Right hindlimb (tissue), 1 donor: ENCODE data around the gene CGREF1.
"Not testable (repeated sequence)": the region's sequence is repeated elsewhere in the genome, so short reads cannot be mapped to it uniquely, and the experiment has no call there.

ENCODE experiments used
- DNase-seq: peaks from one replicate; pipeline ENCODE4 v3.0.0-alpha.2; 2018

CGREF1 gene

GRCh38 chr2:27136751-27137150, 17.8 kb upstream of the CGREF1 start:
- no peak for DNase-seq

DNA sequence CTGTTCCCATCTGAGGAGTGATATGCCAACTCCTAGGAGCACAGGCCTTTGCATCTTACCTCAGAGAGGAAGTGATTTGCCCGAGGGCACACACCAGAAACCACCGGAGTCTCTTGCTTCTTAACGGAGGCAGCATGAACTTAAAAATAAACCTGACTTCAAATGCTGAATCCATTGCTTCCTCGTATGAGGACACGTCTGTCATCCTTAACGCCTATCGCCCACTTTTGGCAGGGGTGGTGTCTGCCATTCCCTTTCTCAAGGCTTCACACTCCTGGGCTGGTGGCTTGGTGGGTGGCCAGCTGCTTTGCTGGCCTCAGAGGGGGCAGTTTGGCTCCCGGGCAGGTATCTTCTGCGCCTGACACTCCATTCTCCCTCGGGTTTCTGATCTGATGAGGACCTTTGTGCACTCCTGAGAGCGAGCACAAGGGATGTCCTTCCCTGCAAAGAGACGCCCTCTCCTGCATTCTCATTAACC, 16.6 kb upstream of the CGREF1 start:
- DNase-seq, result no peak

GRCh38 chr2:27134781-27135477, 16.0 kb upstream of the CGREF1 start:
- no peak for DNase-seq

DNA sequence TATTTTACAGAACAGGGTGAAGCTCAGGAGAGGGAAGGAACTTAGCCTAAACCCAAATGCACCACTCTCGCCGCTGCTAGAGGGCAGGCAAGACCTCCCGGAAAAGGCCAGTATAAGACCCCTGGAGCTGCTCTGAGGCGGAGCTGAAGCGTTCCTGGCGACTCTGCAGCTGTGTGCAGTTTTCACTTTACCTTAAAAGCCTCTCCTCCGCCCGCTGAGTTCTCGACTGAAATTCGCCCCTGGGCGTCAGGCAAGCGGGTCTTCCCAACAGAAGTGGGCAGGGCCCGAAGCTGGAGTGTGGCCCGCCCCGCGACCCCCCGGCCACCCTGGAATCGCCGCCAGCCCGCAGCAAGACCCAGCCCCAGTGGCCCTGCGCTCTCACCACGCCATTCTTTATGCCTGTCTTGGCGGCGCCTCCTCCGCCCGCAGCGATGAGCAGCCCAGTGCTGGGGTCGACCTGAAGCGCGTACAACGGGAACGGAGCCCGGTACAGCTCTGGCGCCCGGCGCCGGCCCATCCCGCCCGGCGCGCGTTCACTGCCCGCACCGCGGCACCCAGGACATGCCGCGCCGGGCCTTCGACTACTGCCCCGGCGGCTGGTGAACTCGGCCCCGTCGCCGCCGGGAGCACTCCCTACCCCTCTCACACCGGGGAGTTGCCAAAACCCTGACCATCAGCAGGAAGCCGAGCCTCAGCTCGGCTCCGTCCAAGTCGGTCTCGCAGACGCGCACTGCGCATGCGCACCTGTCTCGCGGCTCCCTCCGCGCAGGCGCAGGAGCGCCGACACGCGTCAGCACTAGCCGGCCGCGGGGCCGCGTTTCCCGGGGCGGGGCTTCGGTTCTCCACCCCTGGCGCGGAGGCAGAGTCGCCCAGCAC, 15.2 kb upstream of the CGREF1 start, which contains the start of gene PREB:
PREB (minus strand) TSS at position 732 of the 876 bp plus-strand sequence; CDS start at position 517, 215 bp downstream.
- DNase-seq, result peak; percentile 98

- DNase-seq, result no peak
Observed at GRCh38 chr2:27133195-27133875, 14.4 kb upstream of the CGREF1 start.

DNA sequence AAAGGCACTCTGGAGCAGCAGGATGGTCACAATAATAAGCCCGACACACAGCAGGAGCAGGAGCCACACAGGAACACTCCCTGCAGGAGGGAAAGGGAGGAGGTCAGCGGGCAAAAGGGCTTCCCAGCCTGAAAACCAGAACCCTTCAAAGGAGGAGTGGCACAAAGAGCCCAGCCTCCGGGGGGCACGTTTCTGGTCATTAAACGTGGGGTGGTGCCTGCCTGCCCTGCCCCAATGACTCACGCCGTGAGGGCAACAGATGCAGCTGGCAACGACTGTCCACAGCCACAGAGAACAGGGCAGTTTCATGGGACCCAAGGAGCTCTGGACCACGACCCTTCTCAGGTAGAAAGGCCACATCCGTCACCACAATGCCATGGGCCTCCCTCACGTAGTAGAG, 12.5 kb upstream of the CGREF1 start:
- DNase-seq, result no peak

DNA sequence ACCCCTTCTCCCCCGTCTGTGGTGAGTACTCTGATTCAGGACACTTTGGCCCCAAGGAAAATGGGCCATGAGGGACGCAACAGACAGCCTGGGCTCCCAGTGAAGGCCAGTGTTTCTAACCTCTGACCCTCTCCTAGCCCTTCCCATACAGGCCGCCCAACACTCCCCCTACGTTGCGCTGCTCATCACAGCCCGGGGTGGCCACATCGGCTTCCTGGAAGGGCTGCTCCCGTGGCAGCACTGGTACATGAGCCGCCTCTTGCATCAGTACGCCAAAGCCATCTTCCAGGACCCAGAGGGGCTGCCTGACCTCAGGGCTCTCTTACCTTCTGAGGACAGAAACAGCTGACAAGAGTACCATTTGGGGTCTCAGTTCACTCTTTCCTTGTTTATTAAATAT, 11.5 kb upstream of the CGREF1 start:
- no peak for DNase-seq

DNA sequence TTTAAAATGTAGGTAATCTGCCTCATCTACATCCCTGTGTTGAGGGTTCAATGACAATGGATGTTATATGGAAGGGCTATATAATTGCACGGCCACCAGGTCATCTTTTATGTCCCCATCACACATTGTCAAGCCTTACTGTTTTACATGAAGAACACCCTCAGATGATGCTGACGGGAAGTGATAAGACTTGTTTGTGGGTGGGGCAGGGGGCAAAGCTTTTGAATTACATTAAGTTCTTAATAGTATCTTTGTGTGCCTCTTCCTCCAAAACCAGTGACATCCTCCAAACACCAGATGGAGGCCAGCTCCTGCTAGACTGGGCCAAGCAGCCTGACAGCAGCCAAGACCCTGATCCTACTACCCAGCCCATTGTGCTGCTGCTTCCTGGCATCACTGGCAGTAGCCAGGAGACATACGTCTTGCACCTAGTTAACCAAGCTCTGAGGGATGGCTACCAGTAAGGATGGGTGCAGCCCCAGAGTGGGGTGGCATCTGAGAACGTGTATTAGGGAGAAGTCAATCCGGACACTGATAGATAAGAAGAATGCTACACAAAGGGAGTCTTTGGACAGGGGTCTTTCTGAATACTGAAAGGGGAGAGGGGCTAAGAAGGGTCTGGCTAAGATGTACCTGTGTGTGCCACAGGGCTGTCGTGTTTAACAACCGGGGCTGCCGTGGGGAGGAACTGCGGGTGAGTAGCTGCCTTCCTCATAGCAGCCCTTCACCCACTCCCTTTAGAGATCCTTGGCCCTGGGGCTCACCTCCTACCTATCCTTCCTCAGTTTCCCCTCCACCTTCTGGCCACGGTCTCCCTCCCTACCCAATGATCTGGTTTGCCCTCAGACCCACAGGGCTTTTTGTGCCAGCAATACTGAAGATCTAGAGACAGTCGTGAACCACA, 10.0 kb upstream of the CGREF1 start:
- DNase-seq, result no peak

DNA sequence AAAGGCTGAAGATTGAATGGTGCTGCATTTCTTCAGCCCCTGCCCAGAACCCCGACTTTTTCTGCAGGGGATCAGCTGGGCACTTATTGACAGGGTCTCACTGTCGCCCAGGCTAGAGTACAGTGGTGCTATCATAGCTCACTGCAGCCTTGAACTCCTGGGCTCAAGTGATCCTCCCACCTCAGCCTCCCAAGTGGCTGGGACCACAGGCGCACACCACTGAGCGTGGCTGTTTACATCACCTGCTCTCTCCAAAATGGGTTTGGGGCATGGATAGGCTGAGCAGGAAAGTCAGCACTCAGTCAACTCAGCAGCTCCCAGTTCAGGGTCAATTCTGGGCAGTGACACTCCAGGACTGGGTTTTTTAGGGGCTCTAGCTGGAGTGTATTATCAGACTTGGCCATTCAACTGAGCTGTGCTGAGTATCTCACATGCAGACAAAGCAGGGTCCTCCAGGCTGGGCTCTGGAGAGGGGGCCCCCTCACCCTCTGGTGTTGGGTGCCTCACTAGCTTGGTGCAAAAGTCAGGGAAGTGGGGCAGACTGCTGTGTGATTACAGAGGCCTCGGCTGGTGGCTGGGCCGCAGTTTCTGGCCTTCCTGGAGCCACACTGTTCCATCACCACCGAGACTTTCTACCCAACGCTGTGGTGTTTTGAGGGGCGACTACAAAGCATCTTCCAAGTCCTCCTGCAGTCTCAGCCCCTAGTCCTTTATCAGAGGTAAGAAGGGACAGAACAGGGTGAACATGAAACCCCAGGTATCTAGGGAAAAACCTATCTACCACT, 9.1 kb upstream of the CGREF1 start:
- no peak for DNase-seq

DNA sequence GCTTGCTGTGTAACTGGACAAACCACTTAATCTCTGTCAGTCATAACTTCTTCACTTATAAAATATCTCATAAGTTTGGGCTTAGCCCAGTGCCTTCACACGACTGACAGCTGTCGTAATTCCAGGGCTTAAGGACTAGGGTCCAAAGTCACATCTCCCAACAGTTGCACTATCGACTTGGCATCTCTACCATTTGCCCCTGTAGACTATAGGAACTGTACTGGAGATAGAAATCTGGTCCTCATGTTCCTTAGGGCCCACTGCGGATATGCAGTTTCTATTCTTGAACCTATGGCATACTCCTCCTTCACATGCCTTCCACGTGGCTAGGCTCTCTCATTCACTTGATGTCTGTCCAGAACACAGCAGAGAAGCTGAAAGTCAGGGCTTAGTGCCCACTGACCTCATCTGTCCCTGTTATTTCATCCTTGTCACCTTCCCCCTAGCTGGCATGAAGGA, 7.4 kb upstream of the CGREF1 start:
- no peak for DNase-seq

DNA sequence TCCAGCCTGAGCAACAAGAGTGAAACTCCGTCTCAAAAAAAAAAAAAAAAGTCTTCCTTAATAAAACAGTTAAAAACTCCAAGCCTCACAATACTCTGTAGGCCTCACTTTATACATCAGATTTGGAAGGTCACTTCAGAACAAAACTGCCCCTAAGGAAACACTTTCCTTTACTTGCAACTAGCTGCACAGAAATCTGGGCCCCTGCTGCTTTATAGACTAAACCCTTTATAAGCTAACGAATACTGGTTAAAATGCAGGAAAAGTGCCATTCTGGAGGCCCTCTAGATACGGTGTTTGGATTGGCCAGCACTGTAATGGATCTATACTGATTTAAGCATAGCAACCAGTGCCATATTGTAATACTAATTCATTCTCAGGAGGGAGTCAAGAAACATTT, 6.2 kb upstream of the CGREF1 start:
- no peak for DNase-seq

- DNase-seq, result peak; percentile 59
Observed at GRCh38 chr2:27123302-27124150, 4.6 kb upstream of the CGREF1 start, which contains the start of gene ABHD1. Gene ABHD1 (plus strand): TSS chr2:27123815. CDS start chr2:27123949, 134 bp downstream.

DNA sequence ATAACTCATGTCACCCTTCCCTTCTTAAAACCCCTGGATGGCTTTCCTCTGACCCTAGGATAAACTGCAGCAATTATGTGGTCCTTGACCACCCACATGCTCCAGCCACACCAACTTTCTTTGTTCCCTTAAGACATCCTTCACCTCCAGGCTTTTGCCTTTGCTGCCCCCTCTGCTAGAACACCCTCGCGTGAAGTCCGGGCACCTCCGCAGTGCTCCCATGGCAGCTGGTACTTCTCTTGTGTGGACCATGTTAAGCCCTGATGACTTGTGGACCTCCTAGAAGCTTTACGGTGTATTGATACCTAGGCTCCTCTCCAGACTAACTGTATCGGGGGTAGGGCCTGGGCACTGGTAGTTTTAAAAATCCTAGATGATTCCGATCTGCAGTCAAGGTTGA, 3.9 kb upstream of the CGREF1 start:
- DNase-seq, result no peak

GRCh38 chr2:27121906-27122305, 3.0 kb upstream of the CGREF1 start:
- no peak for DNase-seq

DNA sequence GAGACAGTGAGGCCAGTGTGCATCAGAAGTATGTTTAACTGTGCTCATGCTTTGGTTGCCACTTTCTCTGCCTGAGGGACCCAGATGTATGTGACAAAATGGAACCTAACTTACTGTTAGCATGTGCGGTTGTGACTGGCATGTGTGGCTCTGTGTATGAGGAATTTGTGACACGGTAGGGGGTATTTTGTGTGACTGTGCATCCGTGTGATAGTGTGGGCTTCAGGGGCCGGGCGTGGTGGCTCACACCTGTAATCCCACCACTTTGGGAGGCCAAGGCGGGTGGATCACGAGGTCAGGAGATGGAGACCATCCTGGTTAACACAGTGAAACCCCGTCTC, 372 bp upstream of the CGREF1 start:
- not testable (repeated sequence) for DNase-seq

- no peak for DNase-seq
Observed at GRCh38 chr2:27117995-27118524, 868 bp downstream of the CGREF1 start.

GRCh38 chr2:27115519-27115918, 3.4 kb downstream of the CGREF1 start:
- DNase-seq, result no peak

DNA sequence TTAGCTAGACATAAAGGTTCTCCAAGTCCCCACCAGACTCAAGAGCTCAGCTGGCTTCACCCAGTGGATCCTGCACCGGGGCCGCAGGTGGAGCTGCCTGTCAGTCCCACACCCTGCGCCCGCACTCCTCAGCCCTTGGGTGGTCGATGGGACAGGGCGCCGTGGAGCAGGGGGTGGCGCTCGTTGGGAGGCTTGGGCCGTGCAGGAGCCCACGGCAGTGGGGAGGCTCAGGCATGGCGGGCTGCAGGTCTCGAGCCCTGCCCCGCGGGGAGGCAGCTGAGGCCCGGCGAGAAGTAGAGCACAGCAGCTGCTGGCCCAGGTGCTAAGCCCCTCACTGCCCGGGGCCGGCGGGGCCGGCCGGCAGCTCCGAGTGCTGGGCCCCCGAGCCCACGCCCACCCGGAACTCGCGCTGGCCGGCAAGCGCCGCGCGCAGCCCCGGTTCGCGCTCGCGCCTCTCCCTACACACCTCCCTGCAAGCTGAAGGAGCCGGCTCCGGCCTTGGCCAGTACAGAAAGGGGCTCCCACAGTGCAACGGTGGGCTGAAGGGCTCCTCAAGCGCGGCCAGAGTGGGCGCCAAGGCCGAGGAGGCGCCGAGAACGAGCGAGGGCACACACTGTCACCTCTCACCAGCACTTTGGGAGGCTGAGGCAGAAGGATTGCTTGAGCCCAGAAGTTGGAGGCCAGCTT, 7.4 kb downstream of the CGREF1 start:
- DNase-seq, result not testable (repeated sequence)

DNA sequence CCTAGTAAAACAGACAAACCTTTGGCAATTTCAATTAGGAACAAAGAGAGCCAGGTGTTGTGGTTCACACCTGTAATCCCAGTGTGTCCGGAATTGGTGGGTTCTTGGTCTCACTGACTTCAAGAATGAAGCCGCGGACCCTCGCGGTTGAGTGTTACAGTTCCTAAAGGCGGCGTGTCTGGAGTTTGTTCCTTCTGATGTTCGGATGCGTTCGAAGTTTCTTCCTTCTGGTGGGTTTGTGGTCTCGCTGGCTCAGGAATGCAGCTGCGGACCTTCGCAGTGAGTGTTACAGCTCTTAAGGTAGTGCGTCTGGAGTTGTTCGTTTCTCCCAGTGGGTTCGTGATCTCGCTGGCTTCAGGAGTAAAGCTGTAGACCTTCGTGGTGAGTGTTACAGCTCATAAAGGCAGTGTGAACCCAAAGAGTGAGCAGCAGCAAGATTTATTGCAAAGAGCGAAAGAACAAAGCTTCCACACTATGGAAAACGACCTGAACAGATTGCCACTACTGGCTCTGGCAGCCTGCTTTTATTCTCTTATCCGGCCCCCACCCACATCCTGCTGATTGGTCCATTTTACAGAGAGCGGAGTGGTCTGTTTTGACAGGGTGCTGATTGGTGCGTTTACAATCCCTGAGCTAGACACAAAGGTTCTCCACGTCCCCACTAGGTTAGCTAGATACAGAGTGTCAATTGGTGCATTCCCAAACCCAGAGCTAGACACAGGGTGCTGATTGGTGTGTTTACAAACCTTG, 8.2 kb downstream of the CGREF1 start:
- DNase-seq, result not testable (repeated sequence)
